WTC11 (cell line): ENCODE measurements around the gene GRK1. TPM values are rescaled to one million over a fixed set of nuclear protein-coding genes. Genes with fewer than 3 reads are reported as not detected.
A peak's percentile ranks its signal among the peaks of the same experiment; 100 is the strongest.

Source experiments
- ATAC-seq: fragments of 200-7000 bp; cut with Tn5 transposase; 2 replicates; pipeline ENCODE4 v1.10.0; 2021; ENCODE audit warnings: mild to moderate bottlenecking, moderate library complexity
- CTCF ChIA-PET: fragments of 300-600 bp; sonication (Branson Sonifier 250); formaldehyde crosslinking; loops from one replicate; lab custom pipeline; 2021; ENCODE audit warnings: antibody characterized with exemption; lab: Charles Lee
- POLR2A ChIA-PET: fragments of 350-600 bp; sonication (Branson Sonifier 250); formaldehyde crosslinking; loops from one replicate; lab custom pipeline; 2021; ENCODE audit warnings: antibody characterized with exemption; lab: Charles Lee
- DNase-seq: peaks from one replicate; pipeline ENCODE4 v3.0.0; 2021; ENCODE audit warnings: low spot score
- H3K27ac Mint-ChIP-seq: 2 replicates; pipeline ENCODE4 v1.8.0; 2021; ENCODE audit warnings: mixed read lengths
- H3K27me3 Mint-ChIP-seq: 2 replicates; pipeline ENCODE4 v1.8.0; 2021; ENCODE audit warnings: low read depth, mild to moderate bottlenecking, moderate library complexity, mixed read lengths
- H3K36me3 Mint-ChIP-seq: 2 replicates; pipeline ENCODE4 v1.8.0; 2021; ENCODE audit warnings: mixed read lengths
- H3K4me1 Mint-ChIP-seq: 2 replicates; pipeline ENCODE4 v1.8.0; 2022; ENCODE audit warnings: mixed read lengths
- H3K4me3 Mint-ChIP-seq: 2 replicates; pipeline ENCODE4 v1.8.0; 2021; ENCODE audit warnings: mild to moderate bottlenecking, moderate library complexity, mixed read lengths
- H3K9me3 Mint-ChIP-seq: 2 replicates; pipeline ENCODE4 v1.8.0; 2021; ENCODE audit warnings: mixed read lengths
- CBFB ChIP-seq: sonication (generic); formaldehyde crosslinking; IDR thresholded peaks from 2 replicates; pipeline ENCODE4 v1.8.1; 2022; ENCODE audit warnings: mild to moderate bottlenecking, low read depth, missing genetic modification reagents
- ETV6 ChIP-seq: sonication (generic); formaldehyde crosslinking; IDR thresholded peaks from 2 replicates; pipeline ENCODE4 v1.8.1; 2022; ENCODE audit warnings: mild to moderate bottlenecking, missing genetic modification reagents
- GABPB1 ChIP-seq: sonication (generic); formaldehyde crosslinking; IDR thresholded peaks from 2 replicates; pipeline ENCODE4 v1.8.1; 2023; ENCODE audit warnings: mild to moderate bottlenecking, missing genetic modification reagents
- GTF2I ChIP-seq: fragments of 250-450 bp; sonication (Bioruptor Pico); conservative IDR thresholded peaks from 2 replicates; pipeline ENCODE4 v1.4.0; 2021; ENCODE audit warnings: mild to moderate bottlenecking
- HMGA2 ChIP-seq: fragments of 250-450 bp; sonication (Bioruptor Pico); IDR thresholded peaks from 2 replicates; pipeline ENCODE4 v1.4.0; 2021; ENCODE audit warnings: mild to moderate bottlenecking, moderate library complexity
- IRF2 ChIP-seq: sonication (generic); formaldehyde crosslinking; IDR thresholded peaks from 2 replicates; pipeline ENCODE4 v1.8.0; 2022; ENCODE audit warnings: low read depth, missing genetic modification reagents, borderline replicate concordance
- JAZF1 ChIP-seq: fragments of 250-450 bp; sonication (Bioruptor Pico); IDR thresholded peaks from 2 replicates; pipeline ENCODE4 v1.9.0; 2021; ENCODE audit warnings: moderate library complexity, mild to moderate bottlenecking, inconsistent platforms
- NFATC4 ChIP-seq: fragments of 250-450 bp; sonication (Bioruptor Pico); IDR thresholded peaks from 2 replicates; pipeline ENCODE4 v1.9.0; 2021; ENCODE audit warnings: mild to moderate bottlenecking
- NR1H2 ChIP-seq: sonication (generic); formaldehyde crosslinking; IDR thresholded peaks from 2 replicates; pipeline ENCODE4 v1.9.0; 2021; ENCODE audit warnings: mild to moderate bottlenecking, moderate library complexity, missing genetic modification reagents
- ZNF232 ChIP-seq: sonication (generic); formaldehyde crosslinking; IDR thresholded peaks from 2 replicates; pipeline ENCODE4 v1.8.0; 2022; ENCODE audit warnings: mild to moderate bottlenecking, missing genetic modification reagents
- total RNA-seq: library from RNA; stranded (reverse); gene quantifications from 3 replicates; pipeline ENCODE4 v1.2.3, GENCODE V29; 2021
- TF ChIP-seq, protein P1 (sequence below): sonication (generic); formaldehyde crosslinking; IDR thresholded peaks from 2 replicates; pipeline ENCODE4 v1.8.1; 2022; ENCODE audit warnings: low read depth, missing genetic modification reagents, borderline replicate concordance
- TF ChIP-seq, protein P2 (sequence below): sonication (generic); formaldehyde crosslinking; IDR thresholded peaks from 2 replicates; pipeline ENCODE4 v1.8.1; 2023; ENCODE audit warnings: mild to moderate bottlenecking, moderate library complexity, missing genetic modification reagents
- TF ChIP-seq, protein P3 (sequence below): sonication (generic); formaldehyde crosslinking; IDR thresholded peaks from 2 replicates; pipeline ENCODE4 v1.8.1; 2023; ENCODE audit warnings: mild to moderate bottlenecking, missing genetic modification reagents
- TF ChIP-seq, protein P4 (sequence below): fragments of 250-450 bp; sonication (Bioruptor Pico); IDR thresholded peaks from 2 replicates; pipeline ENCODE4 v1.9.0; 2021; ENCODE audit warnings: mild to moderate bottlenecking
- TF ChIP-seq, protein P5 (sequence below): sonication (generic); formaldehyde crosslinking; IDR thresholded peaks from 2 replicates; pipeline ENCODE4 v1.8.1; 2023; ENCODE audit warnings: mild to moderate bottlenecking, missing genetic modification reagents, borderline replicate concordance

Gene GRK1
- total RNA-seq, 1 experiment from 2014 or later: 0.17 TPM

DNA sequence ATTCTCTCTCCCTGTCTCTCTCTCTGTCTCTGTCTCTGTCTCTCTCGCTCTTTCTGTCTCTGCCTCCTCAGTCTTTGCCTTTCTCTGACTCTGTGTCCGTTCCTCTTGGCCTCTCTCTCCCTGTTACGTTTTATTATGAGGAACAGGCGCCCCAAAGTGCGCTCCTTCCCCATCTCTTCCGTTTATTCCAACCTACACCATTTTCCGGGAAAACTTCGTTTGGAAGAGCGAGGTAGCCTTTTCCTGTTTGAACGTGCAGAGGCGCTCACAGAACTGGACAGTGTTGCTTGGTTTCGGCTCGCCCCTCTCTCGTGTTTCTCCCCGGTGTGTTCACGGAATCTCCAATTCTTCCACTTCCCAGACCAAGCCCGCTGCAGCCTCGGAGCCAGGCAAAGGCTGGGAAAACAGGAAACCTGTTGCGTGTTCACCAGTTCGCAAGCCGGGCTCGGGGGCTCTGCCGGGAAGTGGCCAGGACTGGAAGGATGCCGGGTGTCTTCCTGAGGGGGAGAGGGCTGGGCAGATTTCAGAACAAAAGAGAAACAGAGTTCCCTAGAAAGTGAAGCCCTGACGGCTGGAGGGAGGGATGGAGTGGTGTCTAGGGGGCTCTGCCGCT is 92.6 kb downstream of the GRK1 start:
- Mint-ChIP-seq H3K4me3 (peak overlapping the region; percentile 90), H3K4me1 (peaks cover 16% of the 10 kb centered on the region)
- TF ChIP-seq, protein P1, sequence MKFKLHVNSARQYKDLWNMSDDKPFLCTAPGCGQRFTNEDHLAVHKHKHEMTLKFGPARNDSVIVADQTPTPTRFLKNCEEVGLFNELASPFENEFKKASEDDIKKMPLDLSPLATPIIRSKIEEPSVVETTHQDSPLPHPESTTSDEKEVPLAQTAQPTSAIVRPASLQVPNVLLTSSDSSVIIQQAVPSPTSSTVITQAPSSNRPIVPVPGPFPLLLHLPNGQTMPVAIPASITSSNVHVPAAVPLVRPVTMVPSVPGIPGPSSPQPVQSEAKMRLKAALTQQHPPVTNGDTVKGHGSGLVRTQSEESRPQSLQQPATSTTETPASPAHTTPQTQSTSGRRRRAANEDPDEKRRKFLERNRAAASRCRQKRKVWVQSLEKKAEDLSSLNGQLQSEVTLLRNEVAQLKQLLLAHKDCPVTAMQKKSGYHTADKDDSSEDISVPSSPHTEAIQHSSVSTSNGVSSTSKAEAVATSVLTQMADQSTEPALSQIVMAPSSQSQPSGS (CRISPR knock-in tag): no peak
- TF ChIP-seq, protein P2, sequence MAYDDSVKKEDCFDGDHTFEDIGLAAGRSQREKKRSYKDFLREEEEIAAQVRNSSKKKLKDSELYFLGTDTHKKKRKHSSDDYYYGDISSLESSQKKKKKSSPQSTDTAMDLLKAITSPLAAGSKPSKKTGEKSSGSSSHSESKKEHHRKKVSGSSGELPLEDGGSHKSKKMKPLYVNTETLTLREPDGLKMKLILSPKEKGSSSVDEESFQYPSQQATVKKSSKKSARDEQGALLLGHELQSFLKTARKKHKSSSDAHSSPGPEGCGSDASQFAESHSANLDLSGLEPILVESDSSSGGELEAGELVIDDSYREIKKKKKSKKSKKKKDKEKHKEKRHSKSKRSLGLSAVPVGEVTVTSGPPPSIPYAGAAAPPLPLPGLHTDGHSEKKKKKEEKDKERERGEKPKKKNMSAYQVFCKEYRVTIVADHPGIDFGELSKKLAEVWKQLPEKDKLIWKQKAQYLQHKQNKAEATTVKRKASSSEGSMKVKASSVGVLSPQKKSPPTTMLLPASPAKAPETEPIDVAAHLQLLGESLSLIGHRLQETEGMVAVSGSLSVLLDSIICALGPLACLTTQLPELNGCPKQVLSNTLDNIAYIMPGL (CRISPR knock-in tag): peak; percentile 53; the same call in 1 of the 2 replicates
- peak; percentile 7; the same call in 1 of the 2 replicates for TF ChIP-seq ETV6 (CRISPR knock-in tag)
- no peak for TF ChIP-seq GABPB1 (CRISPR knock-in tag)
- TF ChIP-seq, all 79 proteins: peak for 2
- DNase-seq (no peak), ATAC-seq (peak; percentile 7; the same call in 1 of the 2 replicates)
- no peak overlapping the region for H3K27ac Mint-ChIP-seq
- ChIA-PET POLR2A (no interaction called here), CTCF (interaction anchor here (1.0 to 1.6 kb wide), 7 partner anchors 14 to 197 kb away, joined by 3 to 13 read pairs (median 5); no protein-coding TSS in a partner anchor)
- no peaks in the 10 kb centered on the region for H3K36me3 Mint-ChIP-seq
- H3K9me3 Mint-ChIP-seq: peaks cover 12% of the 10 kb centered on the region
- peaks cover 43% of the 10 kb centered on the region for H3K27me3 Mint-ChIP-seq

DNA sequence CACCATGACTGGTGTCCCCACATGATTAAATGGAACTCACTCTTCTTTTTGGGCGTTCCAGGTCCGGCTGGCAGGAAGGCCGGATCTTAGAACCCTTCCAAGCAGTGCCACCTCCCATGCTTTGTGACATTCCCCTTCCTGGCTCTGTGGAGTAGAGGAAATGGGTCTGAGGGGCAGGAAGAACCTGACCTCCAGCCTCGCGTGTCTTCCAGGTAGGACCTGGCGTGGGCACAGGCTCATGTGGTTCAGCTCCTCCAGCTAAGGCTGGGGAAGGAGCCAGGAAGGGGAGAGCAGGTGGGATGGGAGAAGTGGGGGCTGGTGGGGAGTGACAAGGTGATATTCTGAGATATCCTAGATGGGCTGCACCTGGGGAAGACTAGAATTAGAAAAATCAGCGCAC is 94.1 kb downstream of the GRK1 start:
- TF ChIP-seq, protein P3, sequence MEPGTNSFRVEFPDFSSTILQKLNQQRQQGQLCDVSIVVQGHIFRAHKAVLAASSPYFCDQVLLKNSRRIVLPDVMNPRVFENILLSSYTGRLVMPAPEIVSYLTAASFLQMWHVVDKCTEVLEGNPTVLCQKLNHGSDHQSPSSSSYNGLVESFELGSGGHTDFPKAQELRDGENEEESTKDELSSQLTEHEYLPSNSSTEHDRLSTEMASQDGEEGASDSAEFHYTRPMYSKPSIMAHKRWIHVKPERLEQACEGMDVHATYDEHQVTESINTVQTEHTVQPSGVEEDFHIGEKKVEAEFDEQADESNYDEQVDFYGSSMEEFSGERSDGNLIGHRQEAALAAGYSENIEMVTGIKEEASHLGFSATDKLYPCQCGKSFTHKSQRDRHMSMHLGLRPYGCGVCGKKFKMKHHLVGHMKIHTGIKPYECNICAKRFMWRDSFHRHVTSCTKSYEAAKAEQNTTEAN (CRISPR knock-in tag): no peak
- no peak for TF ChIP-seq JAZF1
- TF ChIP-seq ZNF232: no peak
- TF ChIP-seq GTF2I (CRISPR knock-in tag): no peak
- TF ChIP-seq, protein P4, sequence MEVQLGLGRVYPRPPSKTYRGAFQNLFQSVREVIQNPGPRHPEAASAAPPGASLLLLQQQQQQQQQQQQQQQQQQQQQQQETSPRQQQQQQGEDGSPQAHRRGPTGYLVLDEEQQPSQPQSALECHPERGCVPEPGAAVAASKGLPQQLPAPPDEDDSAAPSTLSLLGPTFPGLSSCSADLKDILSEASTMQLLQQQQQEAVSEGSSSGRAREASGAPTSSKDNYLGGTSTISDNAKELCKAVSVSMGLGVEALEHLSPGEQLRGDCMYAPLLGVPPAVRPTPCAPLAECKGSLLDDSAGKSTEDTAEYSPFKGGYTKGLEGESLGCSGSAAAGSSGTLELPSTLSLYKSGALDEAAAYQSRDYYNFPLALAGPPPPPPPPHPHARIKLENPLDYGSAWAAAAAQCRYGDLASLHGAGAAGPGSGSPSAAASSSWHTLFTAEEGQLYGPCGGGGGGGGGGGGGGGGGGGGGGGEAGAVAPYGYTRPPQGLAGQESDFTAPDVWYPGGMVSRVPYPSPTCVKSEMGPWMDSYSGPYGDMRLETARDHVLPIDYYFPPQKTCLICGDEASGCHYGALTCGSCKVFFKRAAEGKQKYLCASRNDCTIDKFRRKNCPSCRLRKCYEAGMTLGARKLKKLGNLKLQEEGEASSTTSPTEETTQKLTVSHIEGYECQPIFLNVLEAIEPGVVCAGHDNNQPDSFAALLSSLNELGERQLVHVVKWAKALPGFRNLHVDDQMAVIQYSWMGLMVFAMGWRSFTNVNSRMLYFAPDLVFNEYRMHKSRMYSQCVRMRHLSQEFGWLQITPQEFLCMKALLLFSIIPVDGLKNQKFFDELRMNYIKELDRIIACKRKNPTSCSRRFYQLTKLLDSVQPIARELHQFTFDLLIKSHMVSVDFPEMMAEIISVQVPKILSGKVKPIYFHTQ (CRISPR knock-in tag): no peak
- TF ChIP-seq, protein P5, sequence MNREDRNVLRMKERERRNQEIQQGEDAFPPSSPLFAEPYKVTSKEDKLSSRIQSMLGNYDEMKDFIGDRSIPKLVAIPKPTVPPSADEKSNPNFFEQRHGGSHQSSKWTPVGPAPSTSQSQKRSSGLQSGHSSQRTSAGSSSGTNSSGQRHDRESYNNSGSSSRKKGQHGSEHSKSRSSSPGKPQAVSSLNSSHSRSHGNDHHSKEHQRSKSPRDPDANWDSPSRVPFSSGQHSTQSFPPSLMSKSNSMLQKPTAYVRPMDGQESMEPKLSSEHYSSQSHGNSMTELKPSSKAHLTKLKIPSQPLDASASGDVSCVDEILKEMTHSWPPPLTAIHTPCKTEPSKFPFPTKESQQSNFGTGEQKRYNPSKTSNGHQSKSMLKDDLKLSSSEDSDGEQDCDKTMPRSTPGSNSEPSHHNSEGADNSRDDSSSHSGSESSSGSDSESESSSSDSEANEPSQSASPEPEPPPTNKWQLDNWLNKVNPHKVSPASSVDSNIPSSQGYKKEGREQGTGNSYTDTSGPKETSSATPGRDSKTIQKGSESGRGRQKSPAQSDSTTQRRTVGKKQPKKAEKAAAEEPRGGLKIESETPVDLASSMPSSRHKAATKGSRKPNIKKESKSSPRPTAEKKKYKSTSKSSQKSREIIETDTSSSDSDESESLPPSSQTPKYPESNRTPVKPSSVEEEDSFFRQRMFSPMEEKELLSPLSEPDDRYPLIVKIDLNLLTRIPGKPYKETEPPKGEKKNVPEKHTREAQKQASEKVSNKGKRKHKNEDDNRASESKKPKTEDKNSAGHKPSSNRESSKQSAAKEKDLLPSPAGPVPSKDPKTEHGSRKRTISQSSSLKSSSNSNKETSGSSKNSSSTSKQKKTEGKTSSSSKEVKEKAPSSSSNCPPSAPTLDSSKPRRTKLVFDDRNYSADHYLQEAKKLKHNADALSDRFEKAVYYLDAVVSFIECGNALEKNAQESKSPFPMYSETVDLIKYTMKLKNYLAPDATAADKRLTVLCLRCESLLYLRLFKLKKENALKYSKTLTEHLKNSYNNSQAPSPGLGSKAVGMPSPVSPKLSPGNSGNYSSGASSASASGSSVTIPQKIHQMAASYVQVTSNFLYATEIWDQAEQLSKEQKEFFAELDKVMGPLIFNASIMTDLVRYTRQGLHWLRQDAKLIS (CRISPR knock-in tag): no peak
- TF ChIP-seq NR1H2 (CRISPR knock-in tag): no peak
- no peak for TF ChIP-seq CBFB
- TF ChIP-seq NFATC4: no peak
- TF ChIP-seq IRF2: no peak
- no peak for TF ChIP-seq HMGA2 (CRISPR knock-in tag)
- no peak for ATAC-seq
- no peak overlapping the region for H3K4me3 Mint-ChIP-seq
- H3K27ac Mint-ChIP-seq: no peak overlapping the region
- POLR2A ChIA-PET: no interaction called here
- CTCF ChIA-PET: no interaction called here
- H3K27me3 Mint-ChIP-seq: peaks cover 43% of the 10 kb centered on the region
- no peaks in the 10 kb centered on the region for H3K36me3 Mint-ChIP-seq
- DNase-seq: no peak
- H3K9me3 Mint-ChIP-seq: peaks cover 12% of the 10 kb centered on the region
- H3K4me1 Mint-ChIP-seq: peaks cover 29% of the 10 kb centered on the region
